SU-DHL-6 (cell line): ENCODE data around the gene MAPK10.

Experiments used
- H2AFZ ChIP-seq: fragments of 200-600 bp; sonication (generic); 2 replicates; pipeline ENCODE4 v1.6.1; 2014; ENCODE audit warnings: low read depth, mild to moderate bottlenecking, moderate library complexity, mixed read lengths, antibody characterized with exemption, low read length; ENCODE audit not compliant: severe bottlenecking
- H3F3A ChIP-seq: fragments of 200-600 bp; shearing (Covaris generic); 2 replicates; pipeline ENCODE4 v1.6.0; 2016; ENCODE audit warnings: antibody characterized with exemption, mild to moderate bottlenecking; ENCODE audit not compliant: insufficient read depth
- H3K27ac ChIP-seq: fragments of 200-600 bp; sonication (generic); 2 replicates; pipeline ENCODE4 v1.5.1; 2016; ENCODE audit warnings: low read depth, mild to moderate bottlenecking, low read length, moderate library complexity, mixed read lengths
- H3K27me3 ChIP-seq: fragments of 200-600 bp; sonication (generic), shearing (Covaris generic); 2 replicates; pipeline ENCODE4 v1.6.0; 2014; ENCODE audit warnings: mild to moderate bottlenecking, low read length
- H3K36me3 ChIP-seq: fragments of 200-600 bp; sonication (generic); 2 replicates; pipeline ENCODE4 v1.6.1; 2014; ENCODE audit warnings: mild to moderate bottlenecking, low read length, mixed read lengths
- H3K4me2 ChIP-seq: fragments of 300-600, 200-600 bp; shearing (Covaris generic), sonication (generic); 2 replicates; pipeline ENCODE4 v1.6.0; 2014; ENCODE audit warnings: low read length, low read depth, mild to moderate bottlenecking; ENCODE audit not compliant: poor library complexity, severe bottlenecking
- H3K4me3 ChIP-seq: fragments of 200-600 bp; sonication (generic); 2 replicates; pipeline ENCODE4 v1.5.1; 2014; ENCODE audit warnings: antibody characterized with exemption, low read length, mild to moderate bottlenecking, mixed read lengths; ENCODE audit not compliant: insufficient read depth, poor library complexity, severe bottlenecking
- H3K79me2 ChIP-seq: fragments of 200-600 bp; sonication (generic); 2 replicates; pipeline ENCODE4 v1.6.1; 2014; ENCODE audit warnings: mild to moderate bottlenecking, low read length, moderate library complexity; ENCODE audit not compliant: insufficient read depth
- H3K9ac ChIP-seq: fragments of 200-600 bp; sonication (generic); 2 replicates; pipeline ENCODE4 v1.7.0; 2014; ENCODE audit warnings: mild to moderate bottlenecking, low read length
- H3K9me2 ChIP-seq: fragments of 200-600 bp; sonication (generic); replicated peaks from 2 replicates; pipeline ENCODE4 v1.6.1; 2014; ENCODE audit warnings: low read length; ENCODE audit not compliant: insufficient read depth
- H3K9me3 ChIP-seq: fragments of 200-600 bp; sonication (generic); 2 replicates; pipeline ENCODE4 v1.6.1; 2014; ENCODE audit warnings: low read length, mixed read lengths; ENCODE audit not compliant: insufficient read depth
- H4K20me1 ChIP-seq: fragments of 200-600 bp; sonication (generic); 2 replicates; pipeline ENCODE4 v1.6.1; 2014; ENCODE audit warnings: low read depth, mild to moderate bottlenecking, antibody characterized with exemption, low read length, moderate library complexity, mixed read lengths
- CTCF ChIP-seq: fragments of 200-600 bp; sonication (generic); IDR thresholded peaks from one replicate; pipeline ENCODE4 v1.5.1; 2017; ENCODE audit warnings: antibody characterized with exemption, mild to moderate bottlenecking, low read length, moderate library complexity; ENCODE audit not compliant: insufficient read depth, poor library complexity, severe bottlenecking
- EZH2phosphoT487 ChIP-seq: fragments of 200-600 bp; sonication (generic), shearing (Covaris generic); conservative IDR thresholded peaks from 2 replicates; pipeline ENCODE4 v1.6.1; 2018; ENCODE audit warnings: mild to moderate bottlenecking, antibody characterized with exemption, low read length, moderate library complexity, mixed read lengths

The MAPK10 gene

GRCh38 chr4:86242677-86243076 is 117.2 kb downstream of the MAPK10 start:
- no peaks in the 10 kb centered on the region for H3K27me3 ChIP-seq
- no peak overlapping the region for H3K4me3 ChIP-seq
- TF ChIP-seq CTCF (no peak), EZH2phosphoT487 (no peak)
- H3K27ac ChIP-seq = no peak overlapping the region
- H3K9ac ChIP-seq = no peak overlapping the region
- H3K36me3 ChIP-seq = no peaks in the 10 kb centered on the region
- H2AFZ ChIP-seq = no peak overlapping the region
- no peaks in the 10 kb centered on the region; the same call in 1 of the 2 replicates for H3K79me2 ChIP-seq
- H4K20me1 ChIP-seq = no peaks in the 10 kb centered on the region
- H3K9me3 ChIP-seq = no peaks in the 10 kb centered on the region
- H3K4me2 ChIP-seq = no peak overlapping the region
- H3F3A ChIP-seq = no peaks in the 10 kb centered on the region
- H3K9me2 ChIP-seq = no peaks in the 10 kb centered on the region

GRCh38 chr4:86235549-86235948 is 124.3 kb downstream of the MAPK10 start:
- TF ChIP-seq EZH2phosphoT487 (no peak), CTCF (no peak)
- Histone ChIP-seq H3F3A (no peaks in the 10 kb centered on the region), H3K27ac (no peak overlapping the region), H3K9me2 (no peaks in the 10 kb centered on the region), H3K4me2 (no peak overlapping the region), H3K36me3 (no peaks in the 10 kb centered on the region), H3K9me3 (no peaks in the 10 kb centered on the region), H3K4me3 (no peak overlapping the region), H2AFZ (no peak overlapping the region), H4K20me1 (no peaks in the 10 kb centered on the region), H3K27me3 (no peaks in the 10 kb centered on the region), H3K9ac (no peak overlapping the region), H3K79me2 (no peaks in the 10 kb centered on the region)

- H3K4me2 ChIP-seq = no peak overlapping the region
- TF ChIP-seq EZH2phosphoT487 (no peak), CTCF (no peak)
- no peak overlapping the region for H3K9ac ChIP-seq
- no peaks in the 10 kb centered on the region for H3K27me3 ChIP-seq
- no peaks in the 10 kb centered on the region for H4K20me1 ChIP-seq
- H3K9me2 ChIP-seq = no peaks in the 10 kb centered on the region
- H3F3A ChIP-seq = no peaks in the 10 kb centered on the region
- no peaks in the 10 kb centered on the region for H3K9me3 ChIP-seq
- no peak overlapping the region for H2AFZ ChIP-seq
- H3K4me3 ChIP-seq = no peak overlapping the region
- no peak overlapping the region for H3K27ac ChIP-seq
- H3K79me2 ChIP-seq = no peaks in the 10 kb centered on the region
- no peaks in the 10 kb centered on the region for H3K36me3 ChIP-seq
Observed at GRCh38 chr4:86233681-86234080, 126.2 kb downstream of the MAPK10 start.

DNA sequence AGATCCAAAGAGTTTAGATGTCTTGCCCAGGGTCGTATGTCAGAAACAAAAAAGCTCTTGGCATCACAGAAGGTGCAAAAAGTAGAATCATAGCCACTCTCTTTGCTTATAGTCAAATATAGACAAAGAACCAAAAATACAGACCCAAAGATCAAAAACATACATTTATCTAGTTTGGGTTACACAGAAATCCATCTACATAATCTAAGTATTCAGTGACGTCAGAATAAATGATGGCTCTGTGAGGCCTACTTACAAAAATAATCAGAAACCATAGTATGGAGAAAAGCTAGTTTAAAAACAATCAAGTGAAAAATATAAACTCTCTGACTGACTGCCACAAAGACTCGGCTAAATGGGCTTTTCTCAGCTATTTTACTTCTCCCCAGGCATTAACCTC is 126.8 kb downstream of the MAPK10 start:
- no peaks in the 10 kb centered on the region for H3K9me3 ChIP-seq
- H3K27me3 ChIP-seq = no peaks in the 10 kb centered on the region
- H4K20me1 ChIP-seq = no peaks in the 10 kb centered on the region
- no peaks in the 10 kb centered on the region for H3K36me3 ChIP-seq
- H3K79me2 ChIP-seq = no peaks in the 10 kb centered on the region
- H3F3A ChIP-seq = no peaks in the 10 kb centered on the region
- H3K4me2 ChIP-seq = no peak overlapping the region
- no peak overlapping the region for H3K27ac ChIP-seq
- no peak overlapping the region for H3K4me3 ChIP-seq
- H3K9me2 ChIP-seq = no peaks in the 10 kb centered on the region
- TF ChIP-seq CTCF (no peak), EZH2phosphoT487 (no peak)
- no peak overlapping the region for H2AFZ ChIP-seq
- H3K9ac ChIP-seq = no peak overlapping the region
